ENCODE results near the gene KLHL8.

KLHL8 gene

DNA sequence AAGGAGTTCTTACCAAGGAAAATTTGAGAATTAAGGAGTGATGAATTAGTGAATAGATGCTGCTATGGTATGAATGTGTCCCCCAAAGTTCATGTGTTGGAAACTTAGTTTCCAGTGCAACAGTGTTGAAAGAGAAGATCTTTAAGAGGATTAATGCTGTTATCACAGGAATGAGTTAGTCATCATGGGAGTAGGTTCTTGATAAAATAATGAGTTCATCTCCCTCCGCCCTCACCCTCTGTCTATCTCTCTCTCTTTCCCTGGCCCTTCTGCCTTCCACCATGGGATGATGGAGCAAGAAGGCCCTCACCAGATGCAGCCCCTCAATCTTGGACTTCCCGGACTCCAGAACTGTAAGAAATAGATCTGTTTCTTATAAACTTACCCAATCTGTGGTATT is 38.3 kb upstream of the KLHL8 start (continued):
- no peak for TF ChIP-seq PPARA (CRISPR knock-in tag; IDR thresholded peaks at IDR 0.05; ENCODE audit: borderline replicate concordance)
- TF ChIP-seq, protein P1, sequence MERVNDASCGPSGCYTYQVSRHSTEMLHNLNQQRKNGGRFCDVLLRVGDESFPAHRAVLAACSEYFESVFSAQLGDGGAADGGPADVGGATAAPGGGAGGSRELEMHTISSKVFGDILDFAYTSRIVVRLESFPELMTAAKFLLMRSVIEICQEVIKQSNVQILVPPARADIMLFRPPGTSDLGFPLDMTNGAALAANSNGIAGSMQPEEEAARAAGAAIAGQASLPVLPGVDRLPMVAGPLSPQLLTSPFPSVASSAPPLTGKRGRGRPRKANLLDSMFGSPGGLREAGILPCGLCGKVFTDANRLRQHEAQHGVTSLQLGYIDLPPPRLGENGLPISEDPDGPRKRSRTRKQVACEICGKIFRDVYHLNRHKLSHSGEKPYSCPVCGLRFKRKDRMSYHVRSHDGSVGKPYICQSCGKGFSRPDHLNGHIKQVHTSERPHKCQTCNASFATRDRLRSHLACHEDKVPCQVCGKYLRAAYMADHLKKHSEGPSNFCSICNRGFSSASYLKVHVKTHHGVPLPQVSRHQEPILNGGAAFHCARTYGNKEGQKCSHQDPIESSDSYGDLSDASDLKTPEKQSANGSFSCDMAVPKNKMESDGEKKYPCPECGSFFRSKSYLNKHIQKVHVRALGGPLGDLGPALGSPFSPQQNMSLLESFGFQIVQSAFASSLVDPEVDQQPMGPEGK (CRISPR knock-in tag; IDR thresholded peaks at IDR 0.05; ENCODE audit: borderline replicate concordance): no peak
- TF ChIP-seq ESRRG (CRISPR knock-in tag; IDR thresholded peaks at IDR 0.05): no peak
- no peak for TF ChIP-seq RARB (CRISPR knock-in tag; IDR thresholded peaks at IDR 0.05)
- no peak for TF ChIP-seq ARNTL (CRISPR knock-in tag; IDR thresholded peaks at IDR 0.05; ENCODE audit: borderline replicate concordance, low read depth)
- no peak for TF ChIP-seq ISL1 (CRISPR knock-in tag; IDR thresholded peaks at IDR 0.05)
- TF ChIP-seq BACH2 (CRISPR knock-in tag; IDR thresholded peaks at IDR 0.05; ENCODE audit: borderline replicate concordance): no peak

DNA sequence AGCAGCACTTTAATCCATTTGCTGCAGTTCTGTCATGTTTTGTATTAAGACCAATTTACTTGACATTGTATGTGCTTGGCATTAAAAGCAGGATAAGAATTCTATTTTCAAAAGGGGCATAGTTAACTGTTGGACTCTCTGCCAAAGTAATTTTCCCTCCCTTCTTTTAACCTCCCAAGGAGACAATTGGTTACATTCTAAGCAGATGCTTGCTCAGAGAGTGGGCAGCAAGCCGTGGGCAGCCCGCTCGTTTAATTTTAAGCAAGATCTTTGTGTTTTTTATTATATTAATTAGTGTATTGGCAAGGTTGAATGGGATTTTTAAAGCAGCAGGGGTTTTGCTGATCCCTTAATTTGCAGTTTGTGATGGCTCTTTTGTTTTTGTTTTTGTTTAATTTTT is 37.1 kb upstream of the KLHL8 start:
- no peak for ATAC-seq
- TF ChIP-seq SNAI2 (CRISPR knock-in tag; IDR thresholded peaks at IDR 0.05): no peak
- no peak for TF ChIP-seq ESRRG (CRISPR knock-in tag; IDR thresholded peaks at IDR 0.05)
- no peak for TF ChIP-seq ZFP30 (CRISPR knock-in tag; IDR thresholded peaks at IDR 0.05)
- TF ChIP-seq, protein P2, sequence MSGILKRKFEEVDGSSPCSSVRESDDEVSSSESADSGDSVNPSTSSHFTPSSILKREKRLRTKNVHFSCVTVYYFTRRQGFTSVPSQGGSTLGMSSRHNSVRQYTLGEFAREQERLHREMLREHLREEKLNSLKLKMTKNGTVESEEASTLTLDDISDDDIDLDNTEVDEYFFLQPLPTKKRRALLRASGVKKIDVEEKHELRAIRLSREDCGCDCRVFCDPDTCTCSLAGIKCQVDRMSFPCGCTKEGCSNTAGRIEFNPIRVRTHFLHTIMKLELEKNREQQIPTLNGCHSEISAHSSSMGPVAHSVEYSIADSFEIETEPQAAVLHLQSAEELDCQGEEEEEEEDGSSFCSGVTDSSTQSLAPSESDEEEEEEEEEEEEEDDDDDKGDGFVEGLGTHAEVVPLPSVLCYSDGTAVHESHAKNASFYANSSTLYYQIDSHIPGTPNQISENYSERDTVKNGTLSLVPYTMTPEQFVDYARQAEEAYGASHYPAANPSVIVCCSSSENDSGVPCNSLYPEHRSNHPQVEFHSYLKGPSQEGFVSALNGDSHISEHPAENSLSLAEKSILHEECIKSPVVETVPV (CRISPR knock-in tag; IDR thresholded peaks at IDR 0.05): no peak
- TF ChIP-seq, protein P3, sequence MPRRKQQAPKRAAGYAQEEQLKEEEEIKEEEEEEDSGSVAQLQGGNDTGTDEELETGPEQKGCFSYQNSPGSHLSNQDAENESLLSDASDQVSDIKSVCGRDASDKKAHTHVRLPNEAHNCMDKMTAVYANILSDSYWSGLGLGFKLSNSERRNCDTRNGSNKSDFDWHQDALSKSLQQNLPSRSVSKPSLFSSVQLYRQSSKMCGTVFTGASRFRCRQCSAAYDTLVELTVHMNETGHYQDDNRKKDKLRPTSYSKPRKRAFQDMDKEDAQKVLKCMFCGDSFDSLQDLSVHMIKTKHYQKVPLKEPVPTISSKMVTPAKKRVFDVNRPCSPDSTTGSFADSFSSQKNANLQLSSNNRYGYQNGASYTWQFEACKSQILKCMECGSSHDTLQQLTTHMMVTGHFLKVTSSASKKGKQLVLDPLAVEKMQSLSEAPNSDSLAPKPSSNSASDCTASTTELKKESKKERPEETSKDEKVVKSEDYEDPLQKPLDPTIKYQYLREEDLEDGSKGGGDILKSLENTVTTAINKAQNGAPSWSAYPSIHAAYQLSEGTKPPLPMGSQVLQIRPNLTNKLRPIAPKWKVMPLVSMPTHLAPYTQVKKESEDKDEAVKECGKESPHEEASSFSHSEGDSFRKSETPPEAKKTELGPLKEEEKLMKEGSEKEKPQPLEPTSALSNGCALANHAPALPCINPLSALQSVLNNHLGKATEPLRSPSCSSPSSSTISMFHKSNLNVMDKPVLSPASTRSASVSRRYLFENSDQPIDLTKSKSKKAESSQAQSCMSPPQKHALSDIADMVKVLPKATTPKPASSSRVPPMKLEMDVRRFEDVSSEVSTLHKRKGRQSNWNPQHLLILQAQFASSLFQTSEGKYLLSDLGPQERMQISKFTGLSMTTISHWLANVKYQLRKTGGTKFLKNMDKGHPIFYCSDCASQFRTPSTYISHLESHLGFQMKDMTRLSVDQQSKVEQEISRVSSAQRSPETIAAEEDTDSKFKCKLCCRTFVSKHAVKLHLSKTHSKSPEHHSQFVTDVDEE (CRISPR knock-in tag; IDR thresholded peaks at IDR 0.05): no peak
- TF ChIP-seq, protein P4, sequence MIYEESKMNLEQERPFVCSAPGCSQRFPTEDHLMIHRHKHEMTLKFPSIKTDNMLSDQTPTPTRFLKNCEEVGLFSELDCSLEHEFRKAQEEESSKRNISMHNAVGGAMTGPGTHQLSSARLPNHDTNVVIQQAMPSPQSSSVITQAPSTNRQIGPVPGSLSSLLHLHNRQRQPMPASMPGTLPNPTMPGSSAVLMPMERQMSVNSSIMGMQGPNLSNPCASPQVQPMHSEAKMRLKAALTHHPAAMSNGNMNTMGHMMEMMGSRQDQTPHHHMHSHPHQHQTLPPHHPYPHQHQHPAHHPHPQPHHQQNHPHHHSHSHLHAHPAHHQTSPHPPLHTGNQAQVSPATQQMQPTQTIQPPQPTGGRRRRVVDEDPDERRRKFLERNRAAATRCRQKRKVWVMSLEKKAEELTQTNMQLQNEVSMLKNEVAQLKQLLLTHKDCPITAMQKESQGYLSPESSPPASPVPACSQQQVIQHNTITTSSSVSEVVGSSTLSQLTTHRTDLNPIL (CRISPR knock-in tag; IDR thresholded peaks at IDR 0.05; ENCODE audit: low read depth): no peak
- TF ChIP-seq RARB (CRISPR knock-in tag; IDR thresholded peaks at IDR 0.05): no peak
- no peak for TF ChIP-seq BACH2 (CRISPR knock-in tag; IDR thresholded peaks at IDR 0.05; ENCODE audit: borderline replicate concordance)
- no peak for TF ChIP-seq ZC3H10 (CRISPR knock-in tag; IDR thresholded peaks at IDR 0.05)
- TF ChIP-seq ISL1 (CRISPR knock-in tag; IDR thresholded peaks at IDR 0.05): no peak
- no peak for TF ChIP-seq TOX (CRISPR knock-in tag; IDR thresholded peaks at IDR 0.05; ENCODE audit: borderline replicate concordance)
- TF ChIP-seq PPARA (CRISPR knock-in tag; IDR thresholded peaks at IDR 0.05; ENCODE audit: borderline replicate concordance): no peak
- no peak for TF ChIP-seq TCF4 (CRISPR knock-in tag; IDR thresholded peaks at IDR 0.05; ENCODE audit: borderline replicate concordance)
- no peak for TF ChIP-seq GLIS3 (CRISPR knock-in tag; IDR thresholded peaks at IDR 0.05)
- no peak for TF ChIP-seq ARNTL (CRISPR knock-in tag; IDR thresholded peaks at IDR 0.05; ENCODE audit: borderline replicate concordance, low read depth)
- no peak for TF ChIP-seq ZNF565 (CRISPR knock-in tag; conservative IDR thresholded peaks at IDR 0.05; ENCODE audit: low read depth)

DNA sequence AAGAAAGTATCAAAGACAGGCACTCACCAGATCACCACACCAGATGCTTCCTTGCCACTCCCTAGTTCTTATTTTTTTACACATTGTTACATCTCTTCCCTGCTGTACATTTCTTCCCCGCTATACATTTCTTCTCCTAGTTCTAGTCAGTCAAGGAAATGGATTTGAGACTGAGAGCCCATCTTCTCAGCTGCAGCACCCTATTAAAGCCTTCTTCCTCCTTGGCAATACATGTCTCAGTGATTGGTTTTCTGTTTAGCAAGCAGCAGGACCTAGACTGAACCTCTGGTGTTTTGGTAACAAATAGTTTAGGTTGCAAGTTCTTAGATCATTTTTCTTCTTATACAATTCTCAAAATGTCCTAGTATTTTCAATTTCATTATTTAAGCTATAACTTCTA is 35.3 kb upstream of the KLHL8 start:
- no peak for TF ChIP-seq ZNF565 (CRISPR knock-in tag; conservative IDR thresholded peaks at IDR 0.05; ENCODE audit: low read depth)
- no peak for TF ChIP-seq ZFP30 (CRISPR knock-in tag; IDR thresholded peaks at IDR 0.05)
- TF ChIP-seq ZNF70 (CRISPR knock-in tag; IDR thresholded peaks at IDR 0.05): no peak
- TF ChIP-seq, protein P5, sequence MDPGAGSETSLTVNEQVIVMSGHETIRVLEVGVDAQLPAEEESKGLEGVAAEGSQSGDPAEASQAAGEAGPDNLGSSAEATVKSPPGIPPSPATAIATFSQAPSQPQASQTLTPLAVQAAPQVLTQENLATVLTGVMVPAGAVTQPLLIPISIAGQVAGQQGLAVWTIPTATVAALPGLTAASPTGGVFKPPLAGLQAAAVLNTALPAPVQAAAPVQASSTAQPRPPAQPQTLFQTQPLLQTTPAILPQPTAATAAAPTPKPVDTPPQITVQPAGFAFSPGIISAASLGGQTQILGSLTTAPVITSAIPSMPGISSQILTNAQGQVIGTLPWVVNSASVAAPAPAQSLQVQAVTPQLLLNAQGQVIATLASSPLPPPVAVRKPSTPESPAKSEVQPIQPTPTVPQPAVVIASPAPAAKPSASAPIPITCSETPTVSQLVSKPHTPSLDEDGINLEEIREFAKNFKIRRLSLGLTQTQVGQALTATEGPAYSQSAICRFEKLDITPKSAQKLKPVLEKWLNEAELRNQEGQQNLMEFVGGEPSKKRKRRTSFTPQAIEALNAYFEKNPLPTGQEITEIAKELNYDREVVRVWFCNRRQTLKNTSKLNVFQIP (CRISPR knock-in tag; IDR thresholded peaks at IDR 0.05; ENCODE audit: borderline replicate concordance, low read depth): no peak
- TF ChIP-seq ZFP3 (CRISPR knock-in tag; IDR thresholded peaks at IDR 0.05): no peak
- no peak for TF ChIP-seq BACH2 (CRISPR knock-in tag; IDR thresholded peaks at IDR 0.05; ENCODE audit: borderline replicate concordance)
- TF ChIP-seq GLIS3 (CRISPR knock-in tag; IDR thresholded peaks at IDR 0.05): no peak
- no peak for TF ChIP-seq ISL1 (CRISPR knock-in tag; IDR thresholded peaks at IDR 0.05)
- TF ChIP-seq TOX (CRISPR knock-in tag; IDR thresholded peaks at IDR 0.05; ENCODE audit: borderline replicate concordance): no peak
- TF ChIP-seq, protein P2 (CRISPR knock-in tag; IDR thresholded peaks at IDR 0.05): no peak
- ATAC-seq: no peak
